ENCODE data around the gene ERBB3.
"Not testable (repeated sequence)": the region's sequence is repeated elsewhere in the genome, so short reads cannot be mapped to it uniquely, and the experiment has no call there.

The ERBB3 gene

GRCh38 chr12:56079723-56080555 is at the start of gene ERBB3:
Gene ERBB3 (plus strand): TSS chr12:56080165. CDS start chr12:56080301, 136 bp downstream.
- no peak within 1 kb of the TSS for H3K9ac ChIP-seq (ENCODE audit: low read length)
- H3K36me3 ChIP-seq (ENCODE audit: insufficient read depth, low read length): no peaks in the 10 kb centered on the region
- H3K27me3 ChIP-seq (ENCODE audit: control insufficient read depth in 1 of 2, insufficient read depth in 2 of 2, low read length in 2 of 2): peaks cover 0 to 12% of the 10 kb centered on the region in 2 donors
- H3K4me3 ChIP-seq (ENCODE audit: low read depth in 1 of 2, low read length in 2 of 2): peak within 1 kb of the TSS; percentile 55 to 59
- H3K27ac ChIP-seq (ENCODE audit: low read depth, low read length): no peak within 1 kb of the TSS
- no peaks in the 10 kb centered on the region for H3K9me3 ChIP-seq (ENCODE audit: low read length)
- peaks cover 9% of the 10 kb centered on the region for H3K4me1 ChIP-seq (ENCODE audit: insufficient read depth, low read length)

GRCh38 chr12:56031987-56032386 is 48.0 kb upstream of the ERBB3 start:
- H3K9me3 ChIP-seq (ENCODE audit: low read length): no peaks in the 10 kb centered on the region
- H3K4me1 ChIP-seq (ENCODE audit: insufficient read depth, low read length): no peaks in the 10 kb centered on the region
- no peak overlapping the region for H3K27ac ChIP-seq (ENCODE audit: low read depth, low read length)
- H3K9ac ChIP-seq (ENCODE audit: low read length): no peak overlapping the region
- H3K27me3 ChIP-seq (ENCODE audit: control insufficient read depth in 1 of 2, insufficient read depth in 2 of 2, low read length in 2 of 2): no peaks in the 10 kb centered on the region
- no peak overlapping the region for H3K4me3 ChIP-seq (ENCODE audit: low read depth in 1 of 2, low read length in 2 of 2)
- H3K36me3 ChIP-seq (ENCODE audit: insufficient read depth, low read length): peaks cover 59% of the 10 kb centered on the region

- H3K27ac ChIP-seq (ENCODE audit: low read depth, low read length): no peak overlapping the region
- H3K9ac ChIP-seq (ENCODE audit: low read length): no peak overlapping the region
- H3K36me3 ChIP-seq (ENCODE audit: insufficient read depth, low read length): peaks cover 49% of the 10 kb centered on the region
- H3K27me3 ChIP-seq (ENCODE audit: control insufficient read depth in 1 of 2, insufficient read depth in 2 of 2, low read length in 2 of 2): no peaks in the 10 kb centered on the region
- H3K9me3 ChIP-seq (ENCODE audit: low read length): no peaks in the 10 kb centered on the region
- H3K4me3 ChIP-seq (ENCODE audit: low read depth in 1 of 2, low read length in 2 of 2): no peak overlapping the region
- H3K4me1 ChIP-seq (ENCODE audit: insufficient read depth, low read length): no peaks in the 10 kb centered on the region
These were observed 45.2 kb upstream of the ERBB3 start for GRCh38 chr12:56034586-56035332.

GRCh38 chr12:56037161-56037560 is 42.8 kb upstream of the ERBB3 start:
- H3K9me3 ChIP-seq (ENCODE audit: low read length): no peaks in the 10 kb centered on the region
- H3K27ac ChIP-seq (ENCODE audit: low read depth, low read length): no peak overlapping the region
- H3K4me1 ChIP-seq (ENCODE audit: insufficient read depth, low read length): peaks cover 6% of the 10 kb centered on the region
- H3K9ac ChIP-seq (ENCODE audit: low read length): no peak overlapping the region
- no peaks in the 10 kb centered on the region for H3K27me3 ChIP-seq (ENCODE audit: control insufficient read depth in 1 of 2, insufficient read depth in 2 of 2, low read length in 2 of 2)
- no peak overlapping the region for H3K4me3 ChIP-seq (ENCODE audit: low read depth in 1 of 2, low read length in 2 of 2)
- peaks cover 41% of the 10 kb centered on the region for H3K36me3 ChIP-seq (ENCODE audit: insufficient read depth, low read length)

- Histone ChIP-seq H3K9ac (ENCODE audit: low read length) (no peak overlapping the region), H3K4me3 (ENCODE audit: low read depth in 1 of 2, low read length in 2 of 2) (no peak overlapping the region), H3K36me3 (ENCODE audit: insufficient read depth, low read length) (peaks cover 35% of the 10 kb centered on the region), H3K27me3 (ENCODE audit: control insufficient read depth in 1 of 2, insufficient read depth in 2 of 2, low read length in 2 of 2) (no peaks in the 10 kb centered on the region), H3K4me1 (ENCODE audit: insufficient read depth, low read length) (peaks cover 12% of the 10 kb centered on the region), H3K27ac (ENCODE audit: low read depth, low read length) (no peak overlapping the region), H3K9me3 (ENCODE audit: low read length) (no peaks in the 10 kb centered on the region)
These were observed 41.8 kb upstream of the ERBB3 start for GRCh38 chr12:56038022-56038655.

- H3K27ac ChIP-seq (ENCODE audit: low read depth, low read length): no peak overlapping the region
- peaks cover 16% of the 10 kb centered on the region for H3K4me1 ChIP-seq (ENCODE audit: insufficient read depth, low read length)
These were observed 39.8 kb upstream of the ERBB3 start for GRCh38 chr12:56040151-56040550.

GRCh38 chr12:56040963-56041551 is 38.9 kb upstream of the ERBB3 start:
- H3K9ac ChIP-seq (ENCODE audit: low read length): peak overlapping the region; percentile 50
- no peaks in the 10 kb centered on the region for H3K9me3 ChIP-seq (ENCODE audit: low read length)
- peaks cover 45% of the 10 kb centered on the region for H3K36me3 ChIP-seq (ENCODE audit: insufficient read depth, low read length)
- peak overlapping the region; percentile 54 for H3K27ac ChIP-seq (ENCODE audit: low read depth, low read length)
- H3K4me1 ChIP-seq (ENCODE audit: insufficient read depth, low read length): peaks cover 16% of the 10 kb centered on the region
- peak overlapping the region in 1 of 2 donors; percentile 94 for H3K4me3 ChIP-seq (ENCODE audit: low read depth in 1 of 2, low read length in 2 of 2)
- no peaks in the 10 kb centered on the region for H3K27me3 ChIP-seq (ENCODE audit: control insufficient read depth in 1 of 2, insufficient read depth in 2 of 2, low read length in 2 of 2)

More at GRCh38 chr12:56040151-56040550, 39.8 kb upstream of the ERBB3 start:
- Histone ChIP-seq H3K27me3 (ENCODE audit: control insufficient read depth in 1 of 2, insufficient read depth in 2 of 2, low read length in 2 of 2) (no peaks in the 10 kb centered on the region), H3K9me3 (ENCODE audit: low read length) (no peaks in the 10 kb centered on the region), H3K36me3 (ENCODE audit: insufficient read depth, low read length) (peaks cover 47% of the 10 kb centered on the region), H3K9ac (ENCODE audit: low read length) (no peak overlapping the region), H3K4me3 (ENCODE audit: low read depth in 1 of 2, low read length in 2 of 2) (no peak overlapping the region)

GRCh38 chr12:56041552-56042429 is 38.2 kb upstream of the ERBB3 start, which contains the start of gene RPS26:
Gene RPS26 (plus strand): TSS chr12:56041918. CDS start chr12:56042167, 249 bp downstream.
- peaks cover 16% of the 10 kb centered on the region for H3K4me1 ChIP-seq (ENCODE audit: insufficient read depth, low read length)
- H3K9ac ChIP-seq (ENCODE audit: low read length): peak within 1 kb of the TSS; percentile 92
- peak within 1 kb of the TSS; percentile 99 for H3K27ac ChIP-seq (ENCODE audit: low read depth, low read length)
- peak within 1 kb of the TSS; percentile 63 to 94 for H3K4me3 ChIP-seq (ENCODE audit: low read depth in 1 of 2, low read length in 2 of 2)
- H3K36me3 ChIP-seq (ENCODE audit: insufficient read depth, low read length): peaks cover 38% of the 10 kb centered on the region
- H3K9me3 ChIP-seq (ENCODE audit: low read length): no peaks in the 10 kb centered on the region
- H3K27me3 ChIP-seq (ENCODE audit: control insufficient read depth in 1 of 2, insufficient read depth in 2 of 2, low read length in 2 of 2): no peaks in the 10 kb centered on the region

- not testable (repeated sequence) for H3K9me3 ChIP-seq (ENCODE audit: low read length); H3K27me3 ChIP-seq (ENCODE audit: control insufficient read depth in 1 of 2, insufficient read depth in 2 of 2, low read length in 2 of 2)
- Histone ChIP-seq H3K9ac (ENCODE audit: low read length) (peak overlapping the region; percentile 92), H3K27ac (ENCODE audit: low read depth, low read length) (peak overlapping the region; percentile 99), H3K36me3 (ENCODE audit: insufficient read depth, low read length) (peaks cover 32% of the 10 kb centered on the region), H3K4me1 (ENCODE audit: insufficient read depth, low read length) (peaks cover 21% of the 10 kb centered on the region), H3K4me3 (ENCODE audit: low read depth in 1 of 2, low read length in 2 of 2) (peak overlapping the region; percentile 63 to 94)
These were observed 37.5 kb upstream of the ERBB3 start for GRCh38 chr12:56042430-56042813.

GRCh38 chr12:56042843-56043242 is 37.1 kb upstream of the ERBB3 start:
- H3K4me3 ChIP-seq (ENCODE audit: low read depth in 1 of 2, low read length in 2 of 2): peak overlapping the region; percentile 63 to 94
- H3K9ac ChIP-seq (ENCODE audit: low read length): peak overlapping the region; percentile 92
- H3K27me3 ChIP-seq (ENCODE audit: control insufficient read depth in 1 of 2, insufficient read depth in 2 of 2, low read length in 2 of 2): no peaks in the 10 kb centered on the region
- no peaks in the 10 kb centered on the region for H3K9me3 ChIP-seq (ENCODE audit: low read length)
- H3K27ac ChIP-seq (ENCODE audit: low read depth, low read length): peak overlapping the region; percentile 99
- H3K36me3 ChIP-seq (ENCODE audit: insufficient read depth, low read length): peaks cover 29% of the 10 kb centered on the region
- H3K4me1 ChIP-seq (ENCODE audit: insufficient read depth, low read length): peaks cover 21% of the 10 kb centered on the region
